Putamen (tissue), 1 donor: ENCODE results near the gene FNDC3B.

ENCODE experiments used
- DNase-seq: peaks from one replicate; pipeline ENCODE4 v3.0.0-alpha.2; 2016; ENCODE audit warnings: low spot score

The FNDC3B gene

DNA sequence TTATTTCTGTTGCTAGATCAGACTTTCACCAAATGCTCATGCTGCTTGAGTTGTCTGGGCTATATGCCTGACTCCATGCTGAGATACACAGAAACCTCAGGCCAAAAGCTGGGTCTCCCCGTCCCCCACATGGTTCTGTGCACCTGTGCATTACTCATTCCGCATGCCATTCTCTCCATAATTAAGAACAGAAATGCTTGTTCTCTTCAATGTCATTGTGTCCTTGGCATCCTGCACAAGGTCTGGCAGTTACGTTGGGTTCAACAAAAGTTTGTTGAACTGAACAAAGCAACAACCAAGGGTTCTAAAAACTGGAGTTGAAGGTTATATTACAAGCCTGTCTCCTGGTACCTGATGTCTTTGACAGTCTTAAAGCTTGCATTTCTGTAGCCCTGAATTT, 177.5 kb downstream of the FNDC3B start:
- DNase-seq = no peak

DNA sequence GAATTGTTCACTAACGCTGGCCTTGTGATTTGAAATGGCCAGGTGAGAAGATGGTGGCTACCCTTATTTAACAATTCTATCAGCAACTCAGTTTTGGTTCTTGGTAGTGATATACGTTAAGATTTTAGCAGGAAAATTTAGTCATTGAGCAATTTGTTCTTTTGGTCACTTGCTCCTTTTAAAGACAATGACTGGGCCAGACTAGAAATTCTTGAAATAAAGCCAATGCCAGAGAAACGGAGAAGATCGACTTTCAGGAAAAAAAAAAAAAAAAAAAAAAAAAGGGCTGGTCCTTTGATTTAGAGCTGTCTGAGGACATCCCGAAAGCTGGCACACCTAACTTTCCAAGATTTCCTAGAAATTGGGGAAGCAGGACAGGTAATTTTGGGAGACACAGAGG, 178.5 kb downstream of the FNDC3B start:
- DNase-seq = no peak

DNA sequence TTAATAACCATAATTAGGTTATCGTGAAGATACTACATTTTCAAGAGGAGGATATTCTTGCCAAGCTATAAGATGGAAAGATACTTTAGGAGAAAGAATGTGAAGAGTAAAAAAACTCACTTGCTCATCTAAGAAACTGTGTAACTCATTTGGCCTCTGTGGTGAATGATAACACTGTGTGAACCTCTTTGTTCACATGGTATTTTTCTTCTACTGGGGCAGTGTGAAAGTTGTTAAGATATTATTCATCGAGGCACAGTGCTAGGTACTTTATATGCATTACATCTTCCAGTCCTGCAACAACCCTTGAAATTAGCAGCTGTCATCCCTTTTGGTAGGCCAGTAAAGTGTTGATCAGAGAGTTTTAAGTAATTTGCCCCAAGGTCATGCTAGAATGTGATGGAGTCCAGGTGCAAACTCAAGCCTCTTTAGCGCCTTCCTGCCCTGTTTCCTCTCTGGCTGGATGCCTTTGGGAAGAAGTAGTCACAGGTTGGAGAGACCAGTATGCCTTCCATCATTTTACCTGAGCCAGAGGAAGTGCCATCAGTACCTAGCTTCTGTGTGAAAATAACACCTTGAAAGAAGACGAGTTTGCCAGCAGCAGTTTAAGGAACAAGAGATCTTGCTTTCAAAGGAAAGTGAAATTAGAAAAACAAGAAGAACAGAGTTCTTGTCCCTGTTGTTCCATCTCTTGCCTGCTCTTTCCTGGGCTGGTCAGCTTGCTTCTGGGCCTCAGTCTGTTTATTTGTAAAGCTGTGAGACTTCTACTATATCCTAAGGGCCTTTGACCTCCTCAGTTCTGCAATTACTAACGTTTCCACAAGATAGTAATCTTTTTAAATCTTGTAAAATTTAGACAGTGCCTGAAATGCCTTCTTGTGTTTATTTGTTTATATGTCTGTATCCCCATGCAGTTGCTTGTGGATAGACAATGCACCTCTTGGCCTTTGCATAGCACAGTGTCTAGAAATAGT, 179.3 kb downstream of the FNDC3B start:
- DNase-seq = no peak

DNA sequence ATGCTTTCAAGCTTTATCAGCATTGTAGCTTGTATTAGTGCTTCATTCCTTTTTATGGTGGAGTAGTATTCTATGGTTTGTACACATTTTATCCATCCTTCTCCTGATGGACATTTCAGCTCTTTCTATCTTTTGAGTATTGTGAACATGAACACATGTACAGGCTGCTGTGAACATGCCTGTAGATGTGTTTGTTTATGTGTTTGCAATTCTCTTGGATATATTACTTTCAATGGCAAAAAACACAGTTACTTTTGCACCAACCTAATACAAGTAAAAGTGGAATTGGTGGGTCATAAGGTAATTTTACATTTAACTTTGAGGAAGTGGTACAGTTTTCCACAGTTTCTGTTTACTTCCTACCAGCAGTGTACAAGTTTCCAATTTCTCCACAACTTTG, 180.4 kb downstream of the FNDC3B start:
- DNase-seq = no peak

DNA sequence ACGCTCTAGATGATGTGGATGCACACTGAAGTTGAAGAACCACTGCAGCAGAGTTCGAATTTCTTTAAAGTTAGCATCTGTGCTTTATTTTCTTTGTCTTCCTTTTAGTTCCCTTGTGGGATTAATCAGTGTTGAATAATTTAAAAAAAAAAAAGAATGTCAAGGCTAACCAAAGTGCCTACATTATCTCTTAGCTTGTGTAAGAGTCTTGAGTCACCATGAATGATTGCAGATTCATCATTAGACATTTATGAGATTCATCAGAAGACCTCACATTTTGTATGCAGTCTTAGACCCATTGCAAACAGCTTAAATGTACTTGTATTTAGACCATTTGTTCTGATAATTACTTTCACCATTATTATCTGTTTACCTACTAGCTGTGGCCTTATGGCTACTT, 182.2 kb downstream of the FNDC3B start:
- DNase-seq = no peak

DNA sequence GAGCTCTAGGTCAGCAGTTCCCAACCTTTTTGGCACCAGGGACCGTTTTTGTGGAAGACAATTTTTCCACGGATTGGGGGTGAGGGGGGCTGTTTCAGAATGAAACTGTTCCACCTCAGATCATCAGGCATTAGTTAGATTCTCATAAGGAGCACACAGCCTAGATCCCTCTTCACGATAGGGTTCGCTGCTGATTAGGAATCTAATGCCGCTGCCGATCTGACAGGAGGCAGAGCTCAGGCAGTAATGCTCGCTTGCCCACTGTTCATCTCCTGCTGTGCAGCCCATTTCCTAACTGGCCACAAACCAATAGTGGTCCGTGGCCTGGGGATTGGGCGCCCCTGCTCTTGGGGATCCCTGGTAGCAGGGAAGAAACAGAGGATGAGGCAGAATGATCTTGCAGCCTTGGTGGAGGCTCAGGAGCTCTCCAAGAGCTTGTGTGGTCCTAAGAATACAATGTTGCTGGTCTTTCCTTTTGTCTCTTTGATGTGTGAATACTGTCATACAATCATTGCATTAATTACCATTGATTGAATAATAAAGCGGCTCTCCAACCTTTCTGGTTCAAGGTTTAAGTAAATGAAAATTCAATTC, 183.2 kb downstream of the FNDC3B start:
- DNase-seq = no peak

DNA sequence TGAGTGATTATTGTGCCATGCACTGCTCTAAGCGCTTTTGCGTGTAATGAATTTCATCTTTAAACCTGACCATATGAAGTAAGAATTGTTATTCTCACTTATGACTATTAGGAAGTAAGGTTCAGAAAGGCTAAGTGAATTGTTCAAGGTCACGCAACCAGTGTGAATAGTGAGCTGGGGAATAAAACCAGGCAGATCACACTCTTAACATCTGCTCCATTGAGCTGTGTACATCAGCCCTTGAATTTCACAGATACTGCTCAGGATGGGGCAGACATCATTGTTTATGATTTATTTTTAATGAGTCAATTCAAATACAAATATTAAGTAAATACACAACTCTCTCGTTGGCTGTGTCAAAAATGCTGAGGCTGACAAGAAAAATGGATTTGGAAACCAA, 184.5 kb downstream of the FNDC3B start:
- DNase-seq = no peak

DNA sequence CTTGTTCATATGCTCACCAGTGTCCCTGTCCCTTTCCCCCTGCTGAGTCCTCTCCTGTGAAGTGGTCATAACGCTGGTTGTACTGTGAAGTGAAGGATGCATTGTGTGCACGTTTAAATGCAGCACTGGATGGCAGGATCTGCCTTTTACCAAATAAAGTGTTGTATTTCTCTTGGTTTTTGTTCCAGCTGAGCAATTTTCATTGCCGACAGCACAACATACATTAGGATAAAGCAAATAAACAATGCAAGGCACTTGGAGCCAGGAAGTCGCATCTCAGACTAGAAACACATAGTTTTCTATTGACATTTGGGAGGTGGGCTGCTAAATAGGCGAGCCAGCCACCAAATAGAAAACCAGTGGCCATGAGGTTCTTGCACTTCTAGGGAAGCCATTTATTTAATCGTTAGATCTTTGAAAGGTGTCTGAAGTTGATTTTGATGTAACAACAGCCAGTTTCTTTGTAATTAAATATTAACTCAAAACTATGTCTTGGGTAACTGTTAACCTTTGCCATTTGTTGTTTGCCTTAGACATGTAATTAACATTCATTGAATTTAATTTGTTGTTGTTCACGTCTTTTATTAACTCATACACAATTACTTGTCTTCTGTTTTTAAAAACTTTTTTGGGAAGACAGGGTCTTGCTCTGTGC, 185.3 kb downstream of the FNDC3B start:
- DNase-seq = no peak

DNA sequence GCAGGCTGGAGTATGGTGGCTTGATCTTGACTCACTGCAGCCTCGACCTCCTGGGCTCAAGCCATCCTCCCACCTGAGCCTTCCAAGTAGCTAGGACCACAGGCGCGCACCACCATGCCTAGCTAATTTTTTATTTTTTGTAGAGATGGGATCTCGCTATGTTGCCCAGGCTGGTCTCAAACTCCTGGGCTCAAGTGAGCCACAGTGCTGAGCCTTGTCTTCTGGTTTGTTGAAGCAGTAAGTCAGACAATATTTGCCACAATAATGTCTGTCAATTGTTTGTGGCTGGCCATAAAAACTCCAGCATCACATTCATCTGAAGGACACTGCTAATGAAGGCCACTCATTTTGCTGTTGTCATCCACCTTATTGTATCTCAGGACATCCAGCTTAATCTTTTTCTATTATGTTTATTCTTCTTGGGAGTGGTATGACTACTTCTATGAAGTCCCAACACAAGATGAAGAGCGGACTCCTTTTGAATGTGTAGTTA, 185.9 kb downstream of the FNDC3B start:
- no peak for DNase-seq

DNA sequence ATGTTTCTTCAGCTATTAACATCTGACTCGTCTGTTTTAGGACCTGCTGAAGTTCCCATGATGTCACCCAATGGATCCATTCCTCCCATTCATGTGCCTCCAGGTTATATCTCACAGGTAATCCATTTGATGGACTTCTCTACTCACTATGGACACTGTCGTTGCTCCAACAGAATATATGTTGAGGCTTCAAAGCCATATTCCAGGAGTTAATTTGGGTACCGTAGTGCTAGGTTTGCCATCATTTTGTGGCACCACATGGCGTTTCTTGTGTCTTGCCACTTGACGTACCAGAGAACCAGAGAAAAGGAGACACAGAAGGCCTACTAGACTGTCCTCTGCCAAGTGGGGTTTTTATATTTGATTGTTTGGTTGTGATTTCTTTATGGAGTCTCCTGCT, 187.5 kb downstream of the FNDC3B start:
- DNase-seq = no peak

DNA sequence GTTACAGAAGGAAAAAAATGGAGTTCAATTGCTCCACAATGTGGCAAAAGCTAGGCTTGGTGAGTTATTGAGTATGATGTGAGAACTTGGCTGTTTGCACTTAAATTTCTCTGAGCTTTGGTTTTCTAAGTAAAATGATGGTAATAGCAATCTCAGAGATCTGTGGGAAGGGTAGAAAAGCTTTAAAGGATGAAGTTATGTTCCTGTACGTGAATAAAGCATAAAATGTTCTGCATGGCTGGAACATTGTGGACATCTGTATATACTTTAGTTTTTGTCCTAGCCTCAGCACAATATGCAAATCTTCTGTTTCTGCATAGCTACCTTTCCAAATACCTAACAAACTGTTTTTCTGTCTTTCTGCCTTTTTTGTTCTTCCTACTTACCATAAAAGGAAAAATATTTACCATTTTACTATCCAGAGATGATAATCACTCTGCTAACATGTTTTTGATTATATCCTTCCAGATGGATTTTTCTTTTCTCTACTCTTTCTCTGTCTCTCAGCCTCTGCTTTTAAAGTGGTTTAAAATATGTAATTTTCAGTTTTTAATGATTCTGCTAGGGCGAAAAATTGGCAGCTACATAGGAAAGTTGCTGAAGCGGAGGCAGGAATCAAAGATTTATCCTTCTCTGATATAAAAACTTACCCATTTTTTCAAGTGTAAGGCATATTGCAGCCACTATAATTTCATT, 188.1 kb downstream of the FNDC3B start:
- DNase-seq = no peak

DNA sequence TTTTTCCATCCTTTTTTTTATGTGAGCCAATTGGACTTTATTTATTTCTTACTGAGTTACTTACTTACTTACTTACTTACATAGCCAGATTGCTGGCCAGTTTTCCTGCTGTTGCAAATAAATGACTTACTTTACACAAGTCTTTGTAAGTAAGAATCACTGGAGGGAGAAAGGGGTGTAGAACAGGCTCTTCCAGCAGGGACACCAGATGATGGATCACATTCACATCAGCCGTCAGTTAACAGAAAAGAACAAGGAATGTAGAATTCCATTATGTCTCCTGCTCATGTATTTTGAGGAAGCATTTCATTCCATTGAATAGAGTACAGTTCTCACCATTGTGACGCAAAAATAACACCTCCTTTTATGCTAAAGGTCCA, 188.6 kb downstream of the FNDC3B start:
- DNase-seq = no peak

DNA sequence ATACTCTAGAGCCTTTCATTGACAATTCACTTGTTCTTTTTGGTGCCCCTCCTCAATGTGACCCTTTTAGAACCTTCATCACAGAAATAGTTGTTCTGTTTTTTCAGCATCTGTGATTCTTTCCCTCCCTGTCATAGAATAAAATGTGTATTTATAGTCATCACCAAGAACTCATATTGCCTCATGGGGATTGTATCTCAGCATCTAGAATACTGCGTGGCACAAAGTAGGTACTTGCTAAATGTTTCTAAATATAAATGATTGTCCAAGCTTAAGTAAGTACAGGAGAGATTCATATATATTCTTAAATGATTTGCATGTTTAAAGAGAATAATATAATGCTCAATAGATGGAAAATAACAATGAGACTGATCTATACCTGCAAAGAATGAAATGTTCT, 190.1 kb downstream of the FNDC3B start:
- DNase-seq = no peak

DNA sequence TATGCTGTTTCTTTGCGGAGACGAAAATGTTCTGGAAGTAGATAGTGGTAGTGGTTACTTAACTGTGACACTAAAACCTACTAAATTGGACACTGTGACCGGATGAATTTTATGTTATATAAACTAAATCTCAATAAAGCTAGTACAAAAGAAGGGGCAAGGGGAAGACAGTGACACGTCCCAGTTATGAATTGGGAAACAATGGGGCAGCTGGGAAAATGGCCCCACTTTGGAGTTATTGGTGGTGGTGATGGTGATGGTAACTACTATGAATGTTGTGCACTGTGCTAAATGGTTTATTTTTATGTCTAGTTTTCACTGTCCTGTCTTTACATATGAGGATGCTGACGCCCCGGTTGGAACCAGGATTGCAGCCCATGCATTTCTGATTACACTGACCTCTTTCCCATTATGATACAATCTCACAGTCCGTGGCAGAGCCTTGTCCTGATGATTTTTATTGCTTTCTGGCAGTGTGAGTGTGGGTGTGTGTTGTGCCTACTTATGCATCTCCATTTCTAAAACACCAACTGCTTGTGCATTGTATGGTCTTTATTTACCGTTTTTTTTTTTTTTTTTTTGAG, 192.0 kb downstream of the FNDC3B start:
- DNase-seq = no peak

DNA sequence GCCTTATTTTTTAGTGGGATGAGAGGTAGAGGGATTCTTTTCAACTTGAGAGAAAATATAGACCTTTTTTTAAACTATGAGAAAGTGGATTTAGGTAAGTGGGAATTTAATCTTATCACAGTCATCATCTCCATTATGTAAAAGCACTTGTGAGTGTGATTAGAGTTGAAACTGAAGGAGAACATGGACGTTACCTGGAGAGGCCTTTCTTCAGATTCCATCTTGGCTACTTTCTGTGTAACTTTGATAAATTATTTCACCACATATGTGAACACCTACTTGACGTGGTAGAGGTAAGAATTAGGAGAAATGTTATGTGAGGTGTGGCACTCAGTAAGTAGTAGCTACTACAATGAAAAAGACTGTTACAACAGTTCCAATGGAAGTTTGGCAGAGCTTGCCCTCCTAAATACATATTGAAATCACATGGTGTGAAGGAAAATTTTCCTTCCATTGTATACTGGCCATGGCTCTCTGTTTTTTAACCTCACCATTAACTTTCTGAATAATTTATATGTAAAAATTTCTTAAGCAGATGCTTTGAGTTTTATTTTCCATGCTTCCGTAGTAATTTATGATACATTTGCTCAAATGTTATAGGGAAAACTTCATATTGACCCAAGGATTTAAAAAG, 193.3 kb downstream of the FNDC3B start:
- no peak for DNase-seq

DNA sequence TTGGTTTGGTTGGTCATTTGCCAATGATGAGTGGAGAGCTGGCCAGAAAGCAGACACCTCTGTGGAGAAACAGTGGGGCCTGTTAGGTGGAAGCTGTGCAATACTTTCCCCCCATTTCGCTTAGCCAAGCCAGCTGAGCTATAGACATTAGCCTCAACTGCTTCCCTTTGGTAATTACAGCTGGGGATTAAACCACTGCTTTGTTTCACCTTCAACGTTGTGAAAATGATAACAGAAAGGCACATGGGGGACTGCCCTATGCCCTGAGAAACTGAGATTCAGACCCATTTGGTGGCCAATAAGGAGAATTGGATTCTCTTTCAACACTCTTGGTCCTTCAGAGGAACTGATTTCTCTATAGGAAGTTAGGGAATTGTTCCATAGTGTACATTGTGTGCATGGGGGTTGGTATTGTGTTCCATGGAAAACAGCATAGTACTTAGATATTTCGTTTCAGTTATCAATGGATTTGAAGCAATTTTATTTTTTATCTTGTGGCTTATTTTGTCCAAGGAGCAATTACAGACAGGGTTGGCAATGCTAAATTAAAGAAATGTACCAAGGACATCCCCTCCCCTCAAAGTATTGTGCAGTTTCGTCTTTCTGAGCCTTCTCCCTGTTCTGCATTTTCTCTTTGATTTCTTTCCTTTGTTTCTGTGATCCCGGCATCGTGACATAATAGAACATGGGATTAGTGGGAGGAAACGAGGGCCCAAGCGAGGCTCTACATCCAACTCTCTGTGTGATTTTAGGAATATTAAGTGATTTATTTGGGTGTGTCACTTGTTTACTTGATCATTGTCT, 194.3 kb downstream of the FNDC3B start:
- DNase-seq = no peak

DNA sequence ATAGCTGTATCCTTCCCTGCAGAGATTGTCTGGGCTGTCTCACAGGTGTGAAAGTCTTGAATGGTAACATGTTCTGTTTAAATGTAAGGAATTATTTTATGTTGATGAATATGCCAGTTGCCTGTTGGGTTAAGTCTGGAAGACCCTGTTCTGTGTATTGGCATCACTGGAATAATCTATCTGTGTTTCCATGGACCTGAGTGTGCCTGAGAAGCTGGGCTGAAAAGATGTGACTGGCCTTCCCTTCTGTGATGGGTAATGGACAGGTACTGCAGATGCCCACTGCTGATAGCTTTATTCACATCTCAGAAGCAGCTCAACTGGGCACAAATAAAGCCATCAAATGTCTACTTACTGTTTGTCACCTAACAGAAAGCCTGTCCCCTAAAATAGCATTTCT, 196.3 kb downstream of the FNDC3B start:
- no peak for DNase-seq

DNA sequence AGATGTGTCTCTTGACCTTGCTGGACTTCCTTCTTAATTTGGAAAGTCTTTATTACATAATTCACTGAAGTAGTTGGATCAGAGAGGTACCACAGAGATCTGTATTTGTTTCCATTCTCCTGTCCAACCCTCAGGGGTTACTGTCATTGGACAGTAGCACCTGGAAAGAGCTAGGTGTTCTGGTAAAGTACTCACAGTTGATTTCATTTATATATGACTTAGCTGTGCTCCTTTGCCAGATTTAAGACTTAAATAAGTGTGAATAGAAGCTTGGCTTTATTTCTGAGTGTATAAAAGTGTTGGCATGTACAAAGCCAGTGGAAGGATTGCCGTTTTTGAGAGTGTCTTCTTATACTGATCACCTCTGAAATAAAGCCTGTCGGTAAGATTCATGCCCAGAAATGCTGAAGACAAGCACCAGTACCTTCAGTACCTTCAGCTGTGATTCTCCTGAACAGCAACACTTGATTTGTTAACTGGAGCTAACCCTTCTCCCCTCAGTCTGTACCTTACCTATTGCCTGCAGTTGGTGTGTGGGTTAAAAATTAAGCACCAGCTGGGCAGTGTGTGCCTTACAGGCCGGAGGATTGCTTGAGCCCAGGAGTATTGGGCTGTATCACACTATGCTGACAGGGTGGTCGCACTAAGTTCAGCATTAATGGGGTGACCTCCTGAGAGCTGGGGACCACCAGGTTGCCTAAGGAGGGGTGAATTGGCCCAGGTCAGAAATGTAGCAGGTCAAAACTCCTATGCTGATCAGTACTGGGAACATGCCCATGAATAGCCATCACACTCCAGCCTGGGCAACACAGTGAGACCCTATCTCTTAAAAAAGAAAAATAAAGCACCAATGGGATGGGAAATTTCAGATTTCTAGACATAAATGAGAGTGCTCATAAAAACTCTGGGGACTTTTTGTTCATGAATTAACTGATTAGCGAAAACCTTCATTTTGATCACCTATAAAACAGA, 197.7 kb downstream of the FNDC3B start:
- DNase-seq = no peak

DNA sequence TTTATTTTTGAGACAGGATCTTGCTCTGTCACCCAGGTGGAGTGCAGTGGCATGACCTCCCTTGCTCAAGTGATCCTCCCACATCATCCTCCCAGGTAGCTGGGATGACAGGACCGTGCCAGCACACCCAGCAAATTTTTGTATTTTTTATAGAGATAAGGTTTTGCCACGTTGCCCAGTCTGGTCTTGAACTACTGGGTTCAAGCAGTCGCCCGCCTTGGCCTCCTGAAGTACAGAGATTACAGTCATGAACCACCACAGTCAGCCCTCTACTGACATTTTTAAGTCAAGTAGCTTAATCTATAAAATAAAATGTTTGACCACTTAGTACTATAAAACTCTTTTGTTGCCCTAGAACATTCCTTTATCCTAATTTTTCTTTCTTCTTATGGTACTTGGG, 198.8 kb downstream of the FNDC3B start:
- DNase-seq = no peak
